Neuronal stem cell (in vitro differentiated cells): Measurements from ENCODE around the gene NUP107.

Source experiments
- DNase-seq: peaks from one replicate; pipeline ENCODE4 v3.0.0-alpha.2; 2013; ENCODE audit warnings: low spot score
- H2AFZ ChIP-seq: one replicate; pipeline ENCODE4 v1.6.1; 2013; ENCODE audit warnings: mild to moderate bottlenecking, low read length, inconsistent platforms
- H2AK5ac ChIP-seq: 2 replicates; pipeline ENCODE4 v1.6.1; 2013; ENCODE audit warnings: low read depth, mild to moderate bottlenecking, inconsistent platforms, low read length, moderate library complexity, mixed read lengths
- H2BK120ac ChIP-seq: 2 replicates; pipeline ENCODE4 v1.6.1; 2013; ENCODE audit warnings: low read depth, mild to moderate bottlenecking, inconsistent platforms, low read length, moderate library complexity, mixed read lengths
- H2BK12ac ChIP-seq: one replicate; pipeline ENCODE4 v1.6.1; 2013; ENCODE audit warnings: low read length, inconsistent platforms
- H2BK15ac ChIP-seq: 2 replicates; pipeline ENCODE4 v1.6.1; 2013; ENCODE audit warnings: mild to moderate bottlenecking, low read length, inconsistent platforms, mixed read lengths
- H2BK5ac ChIP-seq: one replicate; pipeline ENCODE4 v1.6.1; 2013; ENCODE audit warnings: inconsistent platforms, mild to moderate bottlenecking, low read length, moderate library complexity
- H3K14ac ChIP-seq: one replicate; pipeline ENCODE4 v1.6.1; 2013; ENCODE audit warnings: low read length, inconsistent platforms
- H3K18ac ChIP-seq: 2 replicates; pipeline ENCODE4 v1.6.1; 2013; ENCODE audit warnings: low read length, inconsistent platforms
- H3K23ac ChIP-seq: 2 replicates; pipeline ENCODE4 v1.6.1; 2013; ENCODE audit warnings: low read depth, mild to moderate bottlenecking, mixed read lengths, low read length, inconsistent platforms; ENCODE audit not compliant: poor library complexity
- H3K27ac ChIP-seq: replicated peaks from 3 replicates; pipeline ENCODE4 v1.5.1; 2013; ENCODE audit warnings: low read length, inconsistent platforms
- H3K27me3 ChIP-seq, 3 experiments: 2 replicates each; pipeline ENCODE4 v1.6.1; 2013; ENCODE audit warnings: low read length in 3 of 3, mild to moderate bottlenecking in 2 of 3, inconsistent platforms in 1 of 3, low read depth in 1 of 3, mixed read lengths in 1 of 3, moderate library complexity in 1 of 3; ENCODE audit not compliant: control insufficient read depth in 3 of 3, insufficient read depth in 3 of 3
- H3K36me3 ChIP-seq, 2 donors: replicated peaks in 1 of 2; 2 replicates each; pipeline ENCODE4 v1.6.1; 2013; ENCODE audit warnings: low read length in 2 of 2; ENCODE audit not compliant: control insufficient read depth in 2 of 2, insufficient read depth in 2 of 2
- H3K4ac ChIP-seq: 2 replicates; pipeline ENCODE4 v1.6.1; 2013; ENCODE audit warnings: inconsistent platforms, mild to moderate bottlenecking, low read length, moderate library complexity
- H3K4me1 ChIP-seq, 2 donors: 1 replicate in 1 of 2; 2 replicates in 1 of 2; pipeline ENCODE4 v1.6.1; 2013; ENCODE audit warnings: low read length in 2 of 2, low read depth in 1 of 2; ENCODE audit not compliant: control insufficient read depth in 2 of 2, insufficient read depth in 1 of 2
- H3K4me2 ChIP-seq: one replicate; pipeline ENCODE4 v1.6.1; 2013; ENCODE audit warnings: mild to moderate bottlenecking, low read length, inconsistent platforms; ENCODE audit not compliant: insufficient read depth, poor library complexity, severe bottlenecking
- H3K4me3 ChIP-seq, 2 donors: 2 replicates each; pipeline ENCODE4 v1.5.1; 2013; ENCODE audit warnings: low read length in 2 of 2, mild to moderate bottlenecking in 2 of 2, inconsistent platforms in 1 of 2, moderate library complexity in 1 of 2
- H3K79me1 ChIP-seq: one replicate; pipeline ENCODE4 v1.6.1; 2013; ENCODE audit warnings: low read depth, mild to moderate bottlenecking, inconsistent platforms, low read length, moderate library complexity
- H3K9ac ChIP-seq: one replicate; pipeline ENCODE4 v1.6.1; 2013; ENCODE audit warnings: mild to moderate bottlenecking, low read depth, low read length, inconsistent platforms; ENCODE audit not compliant: poor library complexity
- H3K9me3 ChIP-seq, 2 donors: replicated peaks in 1 of 2; 2 replicates each; pipeline versions ENCODE3 to v1.6.1; 2013; ENCODE audit warnings: low read length in 2 of 2, mild to moderate bottlenecking in 2 of 2, inconsistent platforms in 1 of 2, low read depth in 1 of 2, mixed read lengths in 1 of 2, moderate library complexity in 1 of 2; ENCODE audit not compliant: control insufficient read depth in 2 of 2, insufficient read depth in 1 of 2
- H4K8ac ChIP-seq: one replicate; pipeline ENCODE4 v1.6.1; 2013; ENCODE audit warnings: low read depth, mild to moderate bottlenecking, inconsistent platforms, low read length, moderate library complexity
- H4K91ac ChIP-seq: one replicate; pipeline ENCODE4 v1.6.1; 2013; ENCODE audit warnings: low read length, low read depth, mild to moderate bottlenecking, inconsistent platforms; ENCODE audit not compliant: poor library complexity
- WGBS, 2 donors: extraction: QIAGEN DNeasy Blood & Tissue Kit; methylation state at CpG; one replicate each; pipeline ENCODE4 v1.1.7; 2013; ENCODE audit warnings: missing lambda C conversion rate in 2 of 2, mixed read lengths in 1 of 2; ENCODE audit not compliant: insufficient read length in 2 of 2, insufficient replicate concordance in 1 of 2; ENCODE audit errors: extremely low coverage in 2 of 2; 5-methylcytosine and 5-hydroxymethylcytosine counted together

NUP107 gene

GRCh38 chr12:68775121-68775630 is 88.4 kb downstream of the NUP107 start:
- no peak overlapping the region for H3K18ac ChIP-seq
- H3K36me3 ChIP-seq = no peaks in the 10 kb centered on the region
- H3K4me3 ChIP-seq = no peak overlapping the region
- no peak overlapping the region for H3K9ac ChIP-seq
- no peak overlapping the region for H2BK12ac ChIP-seq
- H3K4me2 ChIP-seq = no peak overlapping the region
- no peak overlapping the region for H3K14ac ChIP-seq
- no peak overlapping the region for H3K23ac ChIP-seq
- H3K9me3 ChIP-seq = no peaks in the 10 kb centered on the region
- H3K27ac ChIP-seq = no peak overlapping the region
- no peak overlapping the region for H2AK5ac ChIP-seq
- H4K91ac ChIP-seq = no peak overlapping the region
- no CpG with 5 or more reads among the region's 7 CpGs for WGBS, 2 donors
- H2BK15ac ChIP-seq = no peak overlapping the region
- DNase-seq = no peak
- no peak overlapping the region for H4K8ac ChIP-seq
- no peaks in the 10 kb centered on the region for H3K27me3 ChIP-seq
- H2BK120ac ChIP-seq = no peak overlapping the region
- H3K4me1 ChIP-seq = peaks cover 0 to 4% of the 10 kb centered on the region in 2 donors
- no peaks in the 10 kb centered on the region for H3K79me1 ChIP-seq
- no peak overlapping the region for H2AFZ ChIP-seq
- H2BK5ac ChIP-seq = no peak overlapping the region
- H3K4ac ChIP-seq = no peak overlapping the region

DNA sequence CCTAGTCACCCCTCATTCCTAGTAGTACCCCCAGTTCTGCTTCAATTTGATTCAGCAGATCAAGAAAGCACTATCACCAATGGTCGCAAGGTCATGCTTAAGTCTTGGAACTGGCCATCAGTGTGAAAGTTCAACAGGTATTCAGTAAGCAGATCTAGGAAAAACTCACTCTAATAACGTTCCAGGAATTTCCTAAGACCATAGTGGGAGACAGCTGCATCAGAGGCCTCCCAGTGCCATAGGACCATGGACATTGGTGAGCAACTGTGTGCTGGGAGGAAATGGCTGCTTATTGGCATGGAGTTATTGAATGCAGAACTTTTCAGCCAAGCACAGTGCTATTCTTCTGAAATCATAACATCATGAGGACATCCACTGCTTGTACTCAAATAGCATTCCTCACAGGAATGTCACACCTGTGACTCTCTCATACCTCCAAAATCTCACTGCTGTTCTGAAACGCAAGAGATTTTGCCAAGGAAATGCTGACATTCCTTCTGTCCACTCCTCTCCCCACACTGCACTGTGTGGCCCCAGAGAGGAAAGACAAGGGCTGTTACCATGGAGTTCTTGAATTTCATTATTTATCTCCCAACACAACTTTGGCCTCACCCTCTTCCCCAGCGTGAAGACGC is 90.3 kb downstream of the NUP107 start:
- H3K9me3 ChIP-seq = no peaks in the 10 kb centered on the region
- no peaks in the 10 kb centered on the region for H3K79me1 ChIP-seq
- H3K4me2 ChIP-seq = no peak overlapping the region
- no peak for DNase-seq
- H2BK120ac ChIP-seq = no peak overlapping the region
- no peaks in the 10 kb centered on the region for H3K27me3 ChIP-seq
- H4K91ac ChIP-seq = no peak overlapping the region
- no peak overlapping the region for H2BK12ac ChIP-seq
- H4K8ac ChIP-seq = no peak overlapping the region
- H2AFZ ChIP-seq = no peak overlapping the region
- H2BK5ac ChIP-seq = no peak overlapping the region
- no peak overlapping the region for H3K4ac ChIP-seq
- H3K36me3 ChIP-seq = no peaks in the 10 kb centered on the region
- no peak overlapping the region for H2AK5ac ChIP-seq
- H3K14ac ChIP-seq = no peak overlapping the region
- H2BK15ac ChIP-seq = no peak overlapping the region
- H3K4me3 ChIP-seq = no peak overlapping the region
- peaks cover 0 to 4% of the 10 kb centered on the region in 2 donors for H3K4me1 ChIP-seq
- H3K23ac ChIP-seq = no peak overlapping the region
- WGBS, 2 donors = no CpG with 5 or more reads among the region's 5 CpGs
- H3K18ac ChIP-seq = no peak overlapping the region
- no peak overlapping the region for H3K9ac ChIP-seq
- H3K27ac ChIP-seq = no peak overlapping the region

DNA sequence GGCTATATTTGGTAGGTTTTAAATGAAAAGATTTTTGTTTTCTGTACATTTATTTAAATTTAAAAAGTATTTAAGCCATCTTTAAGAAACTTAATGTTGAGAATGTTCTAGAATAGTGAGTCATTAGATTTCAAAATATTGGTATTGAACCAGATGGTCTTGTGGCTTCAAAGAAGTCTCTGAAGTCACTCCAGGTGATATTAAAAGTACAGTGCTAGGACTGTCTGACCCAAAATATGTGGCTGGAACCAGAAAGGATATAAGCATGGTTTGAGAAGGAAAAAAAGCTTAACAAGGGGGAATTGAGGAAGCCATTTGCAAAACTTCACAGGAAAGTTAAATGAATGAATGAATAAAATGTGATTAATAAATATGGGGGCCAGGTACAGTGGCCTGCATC is 92.5 kb downstream of the NUP107 start:
- peaks cover 0 to 4% of the 10 kb centered on the region in 2 donors for H3K4me1 ChIP-seq
- no peak overlapping the region for H3K4me3 ChIP-seq
- no peak overlapping the region for H3K9ac ChIP-seq
- no peak overlapping the region for H2BK120ac ChIP-seq
- no peak overlapping the region for H3K4ac ChIP-seq
- DNase-seq = no peak
- H3K36me3 ChIP-seq = no peaks in the 10 kb centered on the region
- no peak overlapping the region for H4K8ac ChIP-seq
- H3K4me2 ChIP-seq = no peak overlapping the region
- no peak overlapping the region for H3K27ac ChIP-seq
- H3K23ac ChIP-seq = no peak overlapping the region
- no peak overlapping the region for H4K91ac ChIP-seq
- H3K18ac ChIP-seq = no peak overlapping the region
- no peak overlapping the region for H2BK12ac ChIP-seq
- H3K27me3 ChIP-seq = no peaks in the 10 kb centered on the region
- no peak overlapping the region for H2BK5ac ChIP-seq
- H2AK5ac ChIP-seq = no peak overlapping the region
- no peak overlapping the region for H2AFZ ChIP-seq
- H3K79me1 ChIP-seq = no peaks in the 10 kb centered on the region
- H3K9me3 ChIP-seq = no peaks in the 10 kb centered on the region
- no peak overlapping the region for H3K14ac ChIP-seq
- H2BK15ac ChIP-seq = no peak overlapping the region

DNA sequence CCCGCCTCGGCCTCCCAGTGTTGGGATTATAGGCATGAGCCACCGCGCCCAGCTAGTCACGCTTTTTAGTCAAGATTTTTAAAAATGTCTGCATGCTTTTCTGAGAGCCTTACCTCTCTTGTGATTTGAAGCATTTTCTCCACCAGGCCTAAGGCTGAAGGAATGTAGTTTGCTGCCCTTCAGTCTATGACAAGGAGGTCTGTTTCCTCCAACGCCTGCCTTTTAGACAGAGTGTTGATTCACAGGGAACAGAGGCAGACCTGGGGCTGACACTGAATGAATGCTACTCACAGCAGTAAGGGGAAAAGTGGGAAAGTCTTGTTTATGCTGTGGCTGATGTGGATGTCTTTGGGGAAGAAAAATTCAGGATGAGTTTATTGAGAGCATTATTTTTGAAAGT is 94.0 kb downstream of the NUP107 start:
- no peak overlapping the region for H3K4me3 ChIP-seq
- DNase-seq = no peak
- WGBS, 2 donors = no CpG with 5 or more reads among the region's 6 CpGs

More for the DNA sequence above, 94.0 kb downstream of the NUP107 start:
- no peak overlapping the region for H3K4ac ChIP-seq
- no peak overlapping the region for H2BK15ac ChIP-seq
- H3K27ac ChIP-seq = no peak overlapping the region
- no peak overlapping the region for H3K18ac ChIP-seq
- H3K9ac ChIP-seq = no peak overlapping the region
- H3K14ac ChIP-seq = no peak overlapping the region
- H3K79me1 ChIP-seq = no peaks in the 10 kb centered on the region
- H3K9me3 ChIP-seq = no peaks in the 10 kb centered on the region
- H3K36me3 ChIP-seq = no peaks in the 10 kb centered on the region
- no peak overlapping the region for H2AK5ac ChIP-seq
- H2AFZ ChIP-seq = no peak overlapping the region
- H3K4me2 ChIP-seq = no peak overlapping the region
- H2BK5ac ChIP-seq = no peak overlapping the region
- no peak overlapping the region for H2BK12ac ChIP-seq
- no peaks in the 10 kb centered on the region for H3K27me3 ChIP-seq
- no peak overlapping the region for H2BK120ac ChIP-seq
- no peak overlapping the region for H4K8ac ChIP-seq
- H4K91ac ChIP-seq = no peak overlapping the region
- peaks cover 0 to 4% of the 10 kb centered on the region in 2 donors for H3K4me1 ChIP-seq
- H3K23ac ChIP-seq = no peak overlapping the region
